Brain microvascular endothelial cell (primary cell): Measurements from ENCODE around the gene UBE2O.

ENCODE experiments used
- DNase-seq: peaks from one replicate; pipeline ENCODE4 v3.0.0-alpha.2; 2020
- H3K27ac ChIP-seq: fragments of 250-450 bp; sonication (Bioruptor Pico); 2 replicates; pipeline ENCODE4 v1.5.1; 2020; ENCODE audit warnings: mild to moderate bottlenecking, moderate library complexity
- H3K27me3 ChIP-seq: fragments of 250-450 bp; sonication (Bioruptor Pico); replicated peaks from 2 replicates; pipeline ENCODE4 v1.5.1; 2020; ENCODE audit warnings: mild to moderate bottlenecking
- H3K36me3 ChIP-seq: fragments of 250-450 bp; sonication (Bioruptor Pico); replicated peaks from 2 replicates; pipeline ENCODE4 v1.5.1; 2020; ENCODE audit warnings: mild to moderate bottlenecking
- H3K4me3 ChIP-seq: 2 replicates; pipeline ENCODE4 v1.5.1; 2011; ENCODE audit warnings: low read depth, mild to moderate bottlenecking, control low read depth, low read length, moderate library complexity
- in situ Hi-C: cut with HindIII; loops from 2 replicates; pipeline ENCODE4 v1.10.0; 2017; ENCODE audit warnings: low sequenced_read_pairs, low pct_ligation_motif_present
- TF ChIP-seq, protein P1 (sequence below): IDR thresholded peaks from 2 replicates; pipeline ENCODE4 v1.5.1; 2011; ENCODE audit warnings: low read depth, mild to moderate bottlenecking, moderate library complexity, low read length, control low read depth, inconsistent platforms; ENCODE audit errors: missing control alignments

The UBE2O gene

GRCh38 chr17:76422406-76422805 is 30.5 kb downstream of the UBE2O start:
- H3K27me3 ChIP-seq, result no peaks in the 10 kb centered on the region

DNA sequence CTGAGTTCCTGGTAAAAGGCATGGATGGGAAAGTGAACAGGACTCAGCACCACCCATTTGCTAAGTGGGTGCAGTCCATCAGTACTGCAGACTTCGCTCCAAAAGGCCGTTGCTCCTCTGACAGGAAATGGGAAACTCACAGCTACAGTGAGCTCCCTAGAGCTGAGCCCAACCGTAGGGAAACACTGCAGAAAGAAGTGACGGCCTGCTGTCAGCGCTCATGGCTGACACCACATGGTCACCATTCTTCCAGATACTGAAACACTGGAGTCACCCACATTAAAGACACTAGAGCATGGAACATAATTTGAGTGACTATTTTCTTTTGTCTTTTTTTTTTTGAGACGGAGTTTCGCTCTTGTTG is 31.9 kb downstream of the UBE2O start:
- in situ Hi-C loops, result no loop called here
- Histone ChIP-seq H3K36me3 (no peaks in the 10 kb centered on the region), H3K4me3 (no peak overlapping the region), H3K27ac (no peak overlapping the region), H3K27me3 (no peaks in the 10 kb centered on the region)
- DNase-seq, result no peak
- TF ChIP-seq, protein P1, sequence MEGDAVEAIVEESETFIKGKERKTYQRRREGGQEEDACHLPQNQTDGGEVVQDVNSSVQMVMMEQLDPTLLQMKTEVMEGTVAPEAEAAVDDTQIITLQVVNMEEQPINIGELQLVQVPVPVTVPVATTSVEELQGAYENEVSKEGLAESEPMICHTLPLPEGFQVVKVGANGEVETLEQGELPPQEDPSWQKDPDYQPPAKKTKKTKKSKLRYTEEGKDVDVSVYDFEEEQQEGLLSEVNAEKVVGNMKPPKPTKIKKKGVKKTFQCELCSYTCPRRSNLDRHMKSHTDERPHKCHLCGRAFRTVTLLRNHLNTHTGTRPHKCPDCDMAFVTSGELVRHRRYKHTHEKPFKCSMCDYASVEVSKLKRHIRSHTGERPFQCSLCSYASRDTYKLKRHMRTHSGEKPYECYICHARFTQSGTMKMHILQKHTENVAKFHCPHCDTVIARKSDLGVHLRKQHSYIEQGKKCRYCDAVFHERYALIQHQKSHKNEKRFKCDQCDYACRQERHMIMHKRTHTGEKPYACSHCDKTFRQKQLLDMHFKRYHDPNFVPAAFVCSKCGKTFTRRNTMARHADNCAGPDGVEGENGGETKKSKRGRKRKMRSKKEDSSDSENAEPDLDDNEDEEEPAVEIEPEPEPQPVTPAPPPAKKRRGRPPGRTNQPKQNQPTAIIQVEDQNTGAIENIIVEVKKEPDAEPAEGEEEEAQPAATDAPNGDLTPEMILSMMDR, result no peak

More at GRCh38 chr17:76422406-76422805, 30.5 kb downstream of the UBE2O start:
- no peak overlapping the region for H3K4me3 ChIP-seq
- no peaks in the 10 kb centered on the region for H3K36me3 ChIP-seq
- in situ Hi-C loops, result no loop called here
- no peak for DNase-seq
- H3K27ac ChIP-seq, result no peak overlapping the region
- TF ChIP-seq, protein P1, result no peak

DNA sequence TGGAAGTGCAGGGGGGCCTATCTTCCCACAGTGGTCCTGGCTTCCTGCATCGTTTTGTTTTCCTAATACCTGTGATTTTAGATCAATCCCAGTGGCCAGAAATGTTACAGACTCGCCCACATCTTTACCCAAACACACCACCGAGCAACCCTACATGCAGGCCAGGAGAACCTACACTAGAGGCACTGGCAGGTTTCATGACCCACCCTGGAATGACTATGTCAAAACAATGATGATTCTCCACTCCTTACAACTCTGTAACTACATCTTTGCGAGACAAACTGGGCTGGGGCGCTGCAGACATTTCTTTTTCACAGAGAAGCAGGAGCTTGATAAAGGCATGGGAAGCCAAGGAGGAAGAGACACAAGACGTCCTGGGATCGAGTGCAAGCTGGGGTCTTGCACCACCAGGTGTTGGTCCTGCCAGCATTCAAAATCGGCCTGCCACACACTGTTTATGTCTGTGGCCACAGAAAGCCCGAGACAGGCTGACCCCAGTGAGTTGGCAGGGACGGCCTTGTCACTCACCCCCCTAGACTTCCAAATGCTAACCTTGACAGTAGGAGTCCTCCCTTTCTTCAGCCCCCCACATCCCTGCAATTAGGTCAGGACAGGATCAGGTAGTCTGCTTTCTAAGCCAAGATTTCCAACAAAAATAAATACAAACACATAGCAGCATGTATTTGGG is 32.5 kb downstream of the UBE2O start:
- TF ChIP-seq, protein P1, result no peak
- Histone ChIP-seq H3K4me3 (no peak overlapping the region), H3K36me3 (no peaks in the 10 kb centered on the region), H3K27me3 (no peaks in the 10 kb centered on the region), H3K27ac (no peak overlapping the region)
- DNase-seq, result no peak
- in situ Hi-C loops, result no loop called here

GRCh38 chr17:76419576-76420260 is 33.2 kb downstream of the UBE2O start:
- no peak for DNase-seq
- Histone ChIP-seq H3K27ac (no peak overlapping the region), H3K36me3 (no peaks in the 10 kb centered on the region), H3K4me3 (no peak overlapping the region), H3K27me3 (no peaks in the 10 kb centered on the region)
- TF ChIP-seq, protein P1, result no peak
- in situ Hi-C loops, result no loop called here

- no peak overlapping the region for H3K4me3 ChIP-seq
- in situ Hi-C loops, result no loop called here
- TF ChIP-seq, protein P1, result no peak
- no peak for DNase-seq
- H3K27me3 ChIP-seq, result no peaks in the 10 kb centered on the region
- H3K27ac ChIP-seq, result no peak overlapping the region
- no peaks in the 10 kb centered on the region for H3K36me3 ChIP-seq
Measured at GRCh38 chr17:76417499-76418143, 35.3 kb downstream of the UBE2O start.
